ENCODE results near the gene CHM. TPM values are rescaled to one million over a fixed set of nuclear protein-coding genes. Genes with fewer than 3 reads are reported as not detected.

The CHM gene
- 12.6 and 14.4 TPM in 2 replicates for total RNA-seq

GRCh38 chrX:86047174-86047935 lies at the start of gene CHM:
TSS of gene CHM (minus strand) at chrX:86047558. CDS start at chrX:86047532, 26 bp downstream.

Other genes with a start within 250 kb of the CHM start
- gene DACH2, start 100.9 kb upstream of the CHM start, total RNA-seq = not detected in 2 replicates